HG02870 (cell line): ENCODE data around the gene CC2D2B.
A peak's percentile ranks its signal among the peaks of the same experiment; 100 is the strongest.
"Not testable (repeated sequence)": the region's sequence is repeated elsewhere in the genome, so short reads cannot be mapped to it uniquely, and the experiment has no call there.

Experiments used
- ATAC-seq: cut with Tn5 transposase; IDR thresholded peaks from one replicate; pipeline ENCODE4 v1.9.1; 2021; ENCODE audit warnings: mild to moderate bottlenecking, moderate library complexity; ENCODE audit not compliant: unreplicated experiment

Gene CC2D2B

DNA sequence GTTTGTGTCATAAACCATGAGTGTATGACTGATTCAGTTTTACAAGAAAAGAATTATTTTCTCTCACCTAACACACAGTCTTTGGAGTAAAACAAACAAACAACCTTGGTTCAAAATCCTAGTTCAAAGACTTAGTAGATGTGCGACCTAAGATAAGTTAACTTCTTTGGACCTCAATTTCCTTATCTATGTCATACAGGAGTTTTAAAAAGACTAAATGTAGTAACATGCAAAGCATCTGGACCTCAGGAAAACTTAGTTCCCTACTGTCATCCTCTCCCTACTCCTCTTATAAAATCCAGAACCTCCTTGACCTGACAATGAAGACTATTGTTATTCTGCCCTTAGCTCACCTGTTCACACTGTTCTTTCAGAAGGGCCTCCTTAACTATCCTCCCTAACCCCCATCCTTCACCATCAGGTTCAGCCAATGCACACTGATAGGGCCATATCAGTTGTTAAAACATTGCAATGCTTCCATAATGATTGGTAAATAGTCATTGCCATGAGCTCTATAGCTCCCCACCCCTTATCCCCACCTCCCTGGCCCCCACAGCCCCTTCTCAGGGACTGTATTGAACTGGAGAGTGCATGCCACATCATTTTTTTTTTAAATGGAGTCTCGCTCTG, 106.8 kb downstream of the CC2D2B start:
- no peak for ATAC-seq

DNA sequence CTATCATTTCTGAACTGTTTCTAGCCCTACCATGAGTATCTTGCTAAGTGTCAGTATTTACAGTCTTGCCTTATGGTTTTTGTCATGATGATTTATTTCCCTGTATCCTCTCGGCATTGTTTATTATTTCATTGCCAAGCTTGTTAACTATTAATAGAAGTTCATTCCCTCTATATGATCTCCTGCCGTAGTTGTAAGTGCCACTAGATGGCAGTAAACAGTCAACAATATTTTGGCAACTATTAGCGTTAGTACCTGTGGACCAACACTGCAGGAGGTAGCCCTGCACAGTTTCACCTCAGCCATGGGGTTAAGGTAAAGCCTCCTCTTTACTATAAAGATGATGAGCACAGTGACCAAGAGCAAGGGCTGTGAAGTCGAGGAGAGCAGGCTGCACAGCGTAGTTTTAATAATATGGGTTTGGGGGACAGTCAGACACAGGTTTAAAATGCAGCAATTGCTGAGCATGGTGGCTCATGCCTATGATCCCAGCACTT, 109.5 kb downstream of the CC2D2B start:
- peak; percentile 59 for ATAC-seq

DNA sequence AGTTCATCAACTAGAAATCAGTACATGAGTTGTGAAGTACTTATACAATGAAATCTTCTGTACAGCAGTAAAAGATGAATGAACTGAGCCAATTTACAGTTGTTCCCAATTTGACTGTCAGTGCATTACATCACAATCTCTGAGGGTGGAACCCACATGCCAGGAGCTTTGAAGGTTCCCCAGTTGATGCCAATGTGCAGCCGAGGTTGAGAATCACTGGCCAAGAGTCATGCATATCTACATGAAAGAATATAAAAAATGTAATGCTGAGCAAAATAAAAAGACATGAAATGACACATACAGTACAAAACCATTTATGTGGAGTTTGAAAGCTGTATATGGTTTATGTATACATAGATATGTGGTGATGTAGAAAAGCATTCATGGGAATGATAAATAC, 113.6 kb downstream of the CC2D2B start:
- ATAC-seq: no peak

DNA sequence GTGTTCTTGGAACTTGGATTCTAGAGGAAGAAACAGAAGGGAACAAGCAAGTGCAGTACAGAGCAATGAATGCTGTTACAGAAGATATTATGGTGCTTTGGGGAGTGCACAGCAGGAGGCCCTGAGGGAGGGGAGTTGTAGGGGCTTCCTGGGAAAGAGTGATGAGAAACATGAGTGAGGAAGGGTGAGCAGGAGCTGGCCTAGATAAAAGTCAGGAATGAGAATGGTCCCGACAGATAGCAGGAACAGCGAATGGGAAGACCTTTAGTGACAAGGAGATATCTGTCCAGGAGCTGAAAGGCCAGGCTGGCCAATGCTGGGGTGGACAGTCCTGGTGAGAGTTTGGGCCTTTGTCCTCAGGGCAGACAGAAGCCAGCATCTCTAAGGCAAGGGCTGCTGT, 115.0 kb downstream of the CC2D2B start:
- no peak for ATAC-seq

DNA sequence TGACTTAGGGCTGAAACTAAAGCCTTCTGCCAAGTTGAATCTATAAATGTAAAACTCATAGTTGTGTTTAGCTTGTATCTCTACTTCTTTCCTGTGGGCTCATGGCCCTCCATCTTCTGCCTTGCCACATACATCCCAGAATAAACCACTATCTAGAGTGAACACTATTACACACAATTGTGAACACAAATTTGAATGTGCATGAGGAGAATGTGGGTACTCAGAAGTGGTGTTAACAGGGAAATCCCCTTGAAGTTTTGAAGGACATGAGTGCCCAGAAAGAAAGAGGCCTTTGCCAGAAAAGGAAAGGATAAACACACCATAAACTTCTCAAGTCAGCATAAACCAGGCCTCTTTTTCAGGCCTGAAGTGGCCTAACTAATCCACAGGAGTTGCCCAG, 115.4 kb downstream of the CC2D2B start:
- ATAC-seq: no peak

DNA sequence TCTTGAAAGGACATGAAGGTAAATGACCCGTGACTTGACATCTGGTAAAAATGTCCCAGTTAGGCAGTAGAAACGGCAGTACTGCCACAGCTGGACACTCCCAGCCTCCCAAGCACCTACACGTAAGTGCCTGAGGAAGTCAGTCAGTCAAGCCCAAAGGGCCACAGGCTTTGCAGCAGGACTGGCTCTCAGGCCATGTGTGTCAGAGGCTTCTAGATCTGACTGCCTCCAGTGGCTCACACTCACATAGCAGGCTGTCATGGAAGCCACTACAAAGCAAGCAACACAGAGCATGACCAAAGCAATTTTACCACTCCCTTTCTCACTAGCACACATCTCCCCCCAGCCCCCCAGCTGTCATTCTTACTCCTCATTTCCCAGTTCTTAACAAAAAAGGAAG, 117.8 kb downstream of the CC2D2B start:
- peak; percentile 77 for ATAC-seq

DNA sequence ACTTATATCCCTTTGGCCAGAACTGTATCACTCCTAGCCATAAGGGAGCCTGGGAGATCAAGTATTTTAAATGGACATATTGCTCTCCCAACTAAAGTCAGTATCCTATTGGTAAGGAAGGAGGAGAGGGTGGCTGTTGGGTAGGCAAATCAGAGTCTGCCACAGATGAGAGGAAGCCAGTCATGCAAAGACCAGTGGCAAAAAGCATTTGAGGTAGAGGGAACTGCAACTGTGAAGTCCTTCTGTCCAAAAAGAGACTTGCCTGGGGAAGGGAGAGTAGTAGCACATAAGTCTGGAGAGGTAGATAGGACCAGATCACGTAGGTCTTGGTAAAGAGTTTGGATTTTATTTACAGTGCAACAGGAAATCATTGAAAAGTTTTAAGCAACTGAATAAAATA, 126.8 kb downstream of the CC2D2B start:
- no peak for ATAC-seq

DNA sequence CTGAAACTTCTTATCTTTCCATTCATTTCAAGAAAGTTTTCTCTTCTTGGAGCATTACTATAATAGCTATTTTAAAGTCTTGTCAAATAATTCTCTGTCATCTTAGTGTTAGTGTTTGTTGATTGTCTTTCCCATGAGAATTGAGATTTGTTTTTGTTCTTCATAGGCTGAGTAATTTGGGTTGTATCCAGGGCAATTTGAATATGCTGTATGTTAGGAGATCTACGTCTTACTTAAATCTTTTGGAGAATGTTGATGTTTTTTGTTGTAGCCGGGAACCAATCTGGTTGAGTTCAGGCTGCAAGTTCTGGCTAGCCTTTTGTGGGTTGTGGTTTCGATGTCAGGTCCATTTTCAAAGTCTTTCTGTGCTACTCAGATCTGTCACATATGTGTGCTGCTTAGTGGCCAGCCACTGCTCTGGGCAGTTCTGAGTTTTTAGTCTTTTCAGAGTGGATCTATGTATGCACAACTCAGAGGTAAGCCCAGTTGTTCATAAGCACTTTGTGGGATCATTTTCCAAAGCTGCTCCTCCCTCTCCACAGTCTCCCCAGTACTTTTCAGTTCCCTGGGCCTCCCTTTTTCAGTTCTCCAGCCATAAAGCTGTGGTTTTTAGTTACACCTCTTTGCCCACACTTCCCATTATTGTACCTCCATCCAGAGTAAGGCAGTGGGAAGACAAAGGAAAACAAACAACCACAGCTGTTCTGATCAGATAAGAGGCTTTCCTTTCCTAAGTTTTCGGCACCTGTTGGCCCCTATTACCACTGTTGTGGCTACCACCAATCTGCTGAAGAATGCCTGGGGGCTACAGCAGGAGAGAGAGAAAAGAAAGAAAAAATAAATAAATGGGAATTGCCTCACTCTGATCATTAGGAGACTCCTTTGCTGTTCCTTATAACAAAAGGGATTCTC, 131.0 kb downstream of the CC2D2B start:
- ATAC-seq: no peak

DNA sequence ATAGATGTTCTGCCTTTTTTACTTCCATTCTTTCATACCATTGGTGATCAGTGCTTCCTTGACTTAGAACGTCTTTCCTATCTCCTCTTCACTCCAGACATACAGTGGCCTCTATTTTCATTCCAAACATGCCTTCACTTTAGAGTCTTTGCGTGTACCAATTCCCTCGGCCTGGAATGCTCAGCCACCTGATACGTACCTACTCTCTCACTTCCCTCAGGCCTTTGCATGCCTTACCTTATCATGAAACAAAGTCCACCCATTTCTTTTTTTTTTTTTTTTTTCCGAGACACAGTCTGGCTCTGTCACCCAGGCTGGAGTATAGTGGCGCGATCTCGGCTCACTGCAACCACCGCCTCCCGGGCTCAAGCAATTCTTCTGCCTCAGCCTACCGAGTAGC, 133.4 kb downstream of the CC2D2B start:
- no peak for ATAC-seq

DNA sequence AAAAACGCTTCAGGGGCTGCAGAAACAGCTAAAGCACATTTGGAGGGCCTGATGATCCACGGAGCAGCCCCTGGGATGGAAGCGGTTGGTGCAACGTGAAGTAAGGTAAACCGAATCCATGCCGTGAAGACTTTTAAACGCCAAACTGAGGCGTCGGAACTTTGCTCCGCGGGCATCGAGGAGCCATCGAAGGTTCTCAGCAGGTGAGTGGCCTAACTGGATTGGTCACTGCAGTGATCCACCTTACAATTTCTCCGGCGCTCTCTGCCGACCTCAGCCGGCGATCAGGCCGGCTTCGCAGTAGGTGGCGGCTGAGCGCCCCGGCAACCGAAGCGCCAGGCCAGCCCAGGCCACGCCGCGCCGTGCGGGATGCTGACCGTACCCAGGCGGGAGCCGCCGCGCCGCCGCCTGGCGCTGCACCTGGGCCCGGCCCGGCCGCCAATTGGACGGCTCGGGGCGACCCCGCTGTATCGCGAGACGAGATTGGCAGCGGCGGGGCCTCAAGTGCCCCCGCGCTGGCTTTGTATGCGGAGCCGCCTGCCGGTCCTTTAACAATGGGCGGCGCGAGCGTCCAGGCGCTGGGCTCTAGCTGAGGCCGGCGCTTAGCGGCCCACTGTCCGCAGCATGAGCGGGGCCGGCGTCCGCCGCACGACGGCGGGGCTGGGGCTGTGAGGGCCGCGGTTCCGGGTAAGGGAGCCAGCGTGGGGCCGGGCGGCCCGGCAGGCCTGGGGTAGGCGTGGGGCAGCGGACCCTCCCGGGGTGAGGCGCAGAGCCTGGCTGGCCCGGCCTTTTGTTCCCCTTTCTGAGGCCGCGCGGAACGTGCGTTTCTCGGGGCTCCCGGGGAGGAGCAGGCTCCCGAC, 135.5 kb downstream of the CC2D2B start, which contains the start of gene CCNJ:
TSS of gene CCNJ (plus strand) at position 551 of the 860 bp plus-strand sequence. CDS start 811 bp downstream, outside the sequence.
- ATAC-seq: peak; percentile 78

DNA sequence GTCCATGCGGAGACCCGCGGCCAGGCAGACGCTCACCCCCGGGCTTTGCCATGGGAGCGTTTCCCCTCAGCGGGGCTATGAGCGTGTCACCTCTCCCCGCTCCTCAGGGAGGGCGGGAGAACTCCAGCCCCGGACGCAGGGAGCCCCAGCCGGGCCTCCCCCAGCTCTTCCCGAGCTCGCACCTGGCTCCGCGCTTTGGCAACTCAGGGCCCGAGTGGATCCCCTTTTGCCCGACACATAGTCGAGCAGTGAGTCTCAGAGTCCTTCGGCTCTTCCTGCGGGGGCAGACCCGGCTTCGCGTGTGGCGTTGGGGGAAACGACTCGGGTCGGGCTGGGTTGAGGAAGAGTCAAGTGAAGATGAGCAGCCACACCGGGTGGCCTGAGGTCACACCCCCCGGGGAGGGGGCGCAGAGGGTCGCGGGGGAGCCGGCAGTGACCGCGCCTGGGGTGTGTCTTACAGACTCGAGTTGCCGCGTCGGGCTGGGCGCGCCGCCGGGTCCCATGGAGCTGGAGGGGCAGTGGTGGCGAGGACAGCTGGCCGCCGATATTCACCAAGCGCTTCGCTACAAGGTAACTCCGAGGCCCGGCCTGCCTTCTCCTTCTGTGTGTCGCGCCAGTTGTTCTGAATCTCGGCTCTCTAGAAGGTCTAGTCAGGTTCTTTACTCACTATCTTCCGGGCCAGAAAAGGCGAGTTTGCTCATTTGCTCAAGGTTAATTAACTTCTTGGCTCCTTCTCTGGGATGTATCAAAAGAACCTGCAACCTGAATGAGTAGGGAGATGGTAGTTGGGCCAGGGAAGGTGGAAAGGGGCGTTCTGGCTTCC, 136.3 kb downstream of the CC2D2B start:
- peak; percentile 32 for ATAC-seq

DNA sequence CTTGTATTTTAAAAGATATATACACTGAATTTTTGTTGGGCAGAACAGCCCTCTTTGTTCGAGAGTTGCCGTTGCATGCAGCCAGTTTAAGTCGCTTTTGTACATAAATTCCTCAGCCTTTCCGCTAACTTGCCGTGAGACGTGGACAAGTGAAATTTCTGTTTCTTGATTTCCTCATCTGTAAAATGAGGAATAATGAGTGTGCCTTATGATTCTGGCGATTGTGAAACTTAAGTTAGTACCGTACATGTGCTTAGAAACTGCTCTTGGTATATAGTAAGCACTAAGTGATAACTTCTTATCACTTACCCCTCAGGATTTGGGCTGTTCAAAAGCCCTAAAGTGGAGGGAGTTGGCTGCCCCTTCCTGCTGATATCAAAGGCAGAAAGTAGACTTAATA, 137.0 kb downstream of the CC2D2B start:
- no peak for ATAC-seq

DNA sequence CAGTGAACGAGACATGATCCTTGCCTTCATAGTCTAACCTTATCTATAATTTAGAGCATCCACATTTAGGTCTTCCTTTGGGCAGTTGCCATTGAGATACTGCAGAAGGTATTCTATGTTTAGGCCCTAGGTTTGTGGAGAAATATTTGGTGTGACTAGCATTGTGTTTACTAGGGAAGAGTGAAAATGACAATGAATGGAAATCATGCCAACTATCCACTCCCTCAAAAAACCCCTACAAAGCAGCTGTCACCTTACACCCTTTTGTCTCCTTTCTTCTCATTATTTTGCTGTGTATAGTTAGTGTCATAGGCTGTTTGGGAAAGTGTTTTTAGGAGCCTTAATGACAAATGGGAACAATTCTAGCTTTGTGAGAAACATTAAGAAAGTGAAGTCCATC, 138.8 kb downstream of the CC2D2B start:
- no peak for ATAC-seq

DNA sequence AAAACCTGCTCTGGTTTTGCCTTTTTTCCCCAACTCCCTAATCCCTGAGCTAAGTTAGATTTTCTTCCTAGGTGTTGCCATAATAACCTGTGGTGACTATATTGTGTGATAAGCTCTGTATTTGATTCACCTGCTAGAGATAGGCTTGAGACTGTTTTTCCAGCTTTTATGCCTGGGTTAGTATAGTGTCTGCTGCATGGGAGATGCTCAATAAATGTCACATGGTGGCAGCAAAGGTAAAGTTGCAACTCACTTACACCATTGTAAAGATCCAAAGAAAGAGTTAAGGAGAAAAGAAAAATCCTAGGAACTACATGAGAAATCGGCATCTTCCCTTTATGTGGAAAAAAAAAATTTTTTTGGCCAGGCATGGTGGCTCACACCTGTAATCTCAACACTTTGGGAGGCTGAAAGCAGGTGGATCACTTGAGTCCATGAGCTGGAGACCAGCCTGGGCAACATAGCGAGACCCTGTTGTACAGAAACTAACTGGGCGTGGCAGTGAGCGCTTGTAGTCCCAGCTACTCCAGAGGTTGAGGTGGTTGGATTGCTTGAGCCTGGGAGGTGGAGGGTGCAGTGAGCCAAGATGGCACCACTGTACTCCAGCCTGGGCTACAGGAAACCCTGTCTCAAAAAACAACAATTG, 139.4 kb downstream of the CC2D2B start:
- ATAC-seq: no peak

DNA sequence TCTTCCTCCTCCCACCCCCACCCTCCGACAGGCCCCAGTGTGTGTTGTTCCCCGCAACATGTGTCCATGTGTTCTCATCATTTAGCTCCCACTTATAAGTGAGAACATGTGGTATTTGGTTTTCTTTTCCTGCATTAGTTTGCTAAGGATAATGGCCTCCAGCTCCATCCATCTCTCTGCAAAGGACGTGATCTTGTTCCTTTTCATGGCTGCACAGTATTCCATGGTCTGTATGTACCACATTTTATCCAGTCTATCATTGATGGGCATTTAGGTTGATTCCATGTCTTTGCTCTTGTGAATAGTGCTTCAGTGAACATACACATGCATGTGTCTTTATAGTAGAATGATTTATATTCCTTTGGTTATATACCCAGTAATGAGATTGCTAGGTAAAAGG, 140.2 kb downstream of the CC2D2B start:
- not testable (repeated sequence) for ATAC-seq

DNA sequence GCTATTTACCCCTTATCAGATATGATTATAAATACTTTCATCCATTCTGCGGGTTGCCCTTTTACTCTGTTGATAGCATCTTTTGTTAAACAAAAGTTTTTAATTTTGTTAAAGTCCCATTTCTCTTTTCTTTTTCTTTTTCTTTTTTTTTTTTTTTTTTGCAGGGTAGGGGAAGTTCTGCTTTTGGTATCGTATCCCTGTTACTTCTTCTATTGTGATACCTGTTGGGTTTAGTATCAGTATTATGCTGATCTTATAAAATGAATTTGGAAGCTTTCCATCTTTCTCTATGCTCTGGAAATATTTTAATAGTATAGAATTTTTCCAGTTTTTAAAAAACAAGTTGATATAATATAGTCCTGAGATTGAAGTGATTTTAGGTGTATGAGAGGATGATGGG, 141.6 kb downstream of the CC2D2B start:
- ATAC-seq: no peak

DNA sequence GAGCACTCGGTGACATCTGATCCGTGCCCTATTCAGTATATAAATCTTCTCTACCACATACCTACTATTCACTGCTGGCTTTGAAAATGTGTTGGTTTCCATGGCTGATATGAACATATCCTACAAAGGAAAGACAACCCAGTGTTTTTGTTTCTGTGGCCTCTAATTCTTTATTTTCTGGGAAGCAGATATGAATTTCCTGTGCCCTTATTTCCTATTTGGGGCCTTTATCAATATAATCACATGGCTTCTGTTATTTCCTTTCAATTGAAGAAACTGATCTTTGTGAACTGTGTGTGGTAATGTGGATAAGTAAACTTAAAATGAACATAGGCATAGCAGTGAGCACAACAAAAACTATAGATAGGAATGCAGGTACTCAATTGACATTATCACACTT, 146.2 kb downstream of the CC2D2B start:
- no peak for ATAC-seq

DNA sequence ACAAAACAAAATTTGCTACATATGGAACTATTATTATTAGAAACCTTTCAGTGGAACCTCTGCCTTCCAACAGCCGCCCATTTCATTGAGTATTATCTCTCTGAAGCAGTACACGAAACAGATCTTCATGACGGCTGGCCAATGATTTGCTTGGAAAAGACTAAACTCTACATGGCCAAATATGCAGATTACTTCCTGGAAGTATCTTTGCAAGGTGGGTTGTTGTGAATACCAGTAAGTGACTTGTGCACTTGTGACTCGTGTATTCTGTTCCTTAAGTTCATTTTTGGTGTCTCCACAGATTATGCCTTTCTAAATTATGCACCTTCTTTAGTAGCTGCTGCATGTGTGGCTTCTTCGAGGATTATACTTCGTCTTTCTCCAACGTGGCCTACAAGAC, 149.0 kb downstream of the CC2D2B start:
- no peak for ATAC-seq

DNA sequence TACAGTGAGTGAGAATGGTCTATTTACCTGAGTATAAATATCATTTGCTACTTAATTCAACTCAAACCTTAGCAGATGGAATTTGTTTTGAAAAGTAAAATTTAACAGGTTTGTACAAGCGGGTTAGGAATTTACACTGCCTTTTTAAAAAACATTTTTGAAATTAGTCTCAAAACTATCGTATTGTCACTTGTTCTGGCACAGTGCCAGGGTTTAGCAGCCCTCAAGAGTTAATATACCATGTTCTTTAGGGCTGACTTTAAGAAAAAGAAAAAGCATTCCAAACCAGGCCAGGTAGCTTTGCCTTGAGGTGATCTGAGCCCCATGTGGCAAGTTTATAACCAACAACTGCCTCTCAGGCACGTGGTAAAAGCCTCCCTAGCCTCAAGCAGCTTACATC, 153.5 kb downstream of the CC2D2B start:
- ATAC-seq: no peak

DNA sequence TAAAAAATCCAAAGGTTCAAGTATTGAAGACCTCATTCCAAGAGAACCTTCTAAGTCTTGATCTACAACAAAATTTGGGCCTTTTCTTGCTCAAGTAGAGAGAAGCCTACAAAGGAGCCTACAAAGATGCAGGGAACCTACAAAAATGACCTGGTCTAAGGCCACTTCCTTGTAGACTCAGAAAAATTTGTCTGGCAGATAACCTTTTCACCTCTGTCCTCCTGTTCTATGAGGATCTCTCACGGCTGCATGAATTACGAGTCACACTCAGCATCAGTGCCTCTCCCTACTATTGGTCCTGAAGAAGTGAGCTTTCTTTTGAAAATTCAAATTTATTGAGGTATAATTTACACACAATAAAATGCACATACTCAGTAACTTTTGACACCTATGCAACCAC, 164.9 kb downstream of the CC2D2B start:
- ATAC-seq: no peak
